ENCODE results near the gene STAT5B.

- no peak for TF ChIP-seq EZH2 (IDR thresholded peaks at IDR 0.05; ENCODE audit: low read depth, low read length, severe bottlenecking)
- TF ChIP-seq CTCF (IDR thresholded peaks at IDR 0.05; ENCODE audit: control extremely low read depth in 1 of 3, insufficient read depth in 1 of 3, low read depth in 1 of 3, low read length in 3 of 3): no peak
- TF ChIP-seq BACH1 (IDR thresholded peaks at IDR 0.05; ENCODE audit: low read length): no peak
- no peak for TF ChIP-seq BRCA1 (IDR thresholded peaks at IDR 0.05; ENCODE audit: low read depth, low read length)
- no peak for TF ChIP-seq RNF2 (IDR thresholded peaks at IDR 0.05; ENCODE audit: borderline replicate concordance, low read depth, low read length, missing control alignments, poor library complexity, severe bottlenecking)
- TF ChIP-seq JUN (IDR thresholded peaks at IDR 0.05; ENCODE audit: low read depth, low read length): no peak
- no peak for TF ChIP-seq CHD7 (IDR thresholded peaks at IDR 0.05; ENCODE audit: insufficient replicate concordance, low read length)
- no peak for TF ChIP-seq HDAC2 (IDR thresholded peaks at IDR 0.05; ENCODE audit: borderline replicate concordance in 1 of 2, low read depth in 2 of 2, low read length in 2 of 2)
These were observed 34.3 kb downstream of the STAT5B start for GRCh38 chr17:42241871-42242270.

Data from H1 (cell line).